ENCODE data around the gene OR5AU1.

The OR5AU1 gene

DNA sequence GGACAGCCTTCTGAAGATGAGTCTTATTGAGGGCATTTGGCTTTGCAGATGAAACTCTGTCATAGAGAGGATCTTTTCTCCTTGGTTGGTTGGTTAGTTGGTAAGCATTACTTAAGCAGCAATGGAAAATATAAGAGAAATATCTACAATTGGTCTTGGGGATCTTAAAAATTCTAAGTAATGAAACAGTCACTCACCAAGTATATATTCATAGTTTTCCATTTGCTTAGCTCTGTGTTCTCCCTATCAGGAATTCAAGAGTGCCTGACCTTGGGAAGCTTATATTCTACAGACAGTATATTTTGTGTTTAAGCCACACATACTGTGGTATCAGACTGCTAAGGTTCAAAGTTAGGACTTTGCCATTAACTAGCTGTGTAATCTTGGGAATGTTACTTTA lies at the start of gene OR5AU1:
Gene OR5AU1 (minus strand): TSS at position 101 of the 400 bp plus-strand sequence. CDS start 191 bp downstream, outside the sequence.
- DNase-seq (ENCODE audit: low read depth) = no peak
- TF ChIP-seq, protein P1, sequence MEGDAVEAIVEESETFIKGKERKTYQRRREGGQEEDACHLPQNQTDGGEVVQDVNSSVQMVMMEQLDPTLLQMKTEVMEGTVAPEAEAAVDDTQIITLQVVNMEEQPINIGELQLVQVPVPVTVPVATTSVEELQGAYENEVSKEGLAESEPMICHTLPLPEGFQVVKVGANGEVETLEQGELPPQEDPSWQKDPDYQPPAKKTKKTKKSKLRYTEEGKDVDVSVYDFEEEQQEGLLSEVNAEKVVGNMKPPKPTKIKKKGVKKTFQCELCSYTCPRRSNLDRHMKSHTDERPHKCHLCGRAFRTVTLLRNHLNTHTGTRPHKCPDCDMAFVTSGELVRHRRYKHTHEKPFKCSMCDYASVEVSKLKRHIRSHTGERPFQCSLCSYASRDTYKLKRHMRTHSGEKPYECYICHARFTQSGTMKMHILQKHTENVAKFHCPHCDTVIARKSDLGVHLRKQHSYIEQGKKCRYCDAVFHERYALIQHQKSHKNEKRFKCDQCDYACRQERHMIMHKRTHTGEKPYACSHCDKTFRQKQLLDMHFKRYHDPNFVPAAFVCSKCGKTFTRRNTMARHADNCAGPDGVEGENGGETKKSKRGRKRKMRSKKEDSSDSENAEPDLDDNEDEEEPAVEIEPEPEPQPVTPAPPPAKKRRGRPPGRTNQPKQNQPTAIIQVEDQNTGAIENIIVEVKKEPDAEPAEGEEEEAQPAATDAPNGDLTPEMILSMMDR (conservative IDR thresholded peaks at IDR 0.05; ENCODE audit: low read depth, low read length) = no peak
- H3K4me3 ChIP-seq (ENCODE audit: low read length) = no peak within 1 kb of the TSS

DNA sequence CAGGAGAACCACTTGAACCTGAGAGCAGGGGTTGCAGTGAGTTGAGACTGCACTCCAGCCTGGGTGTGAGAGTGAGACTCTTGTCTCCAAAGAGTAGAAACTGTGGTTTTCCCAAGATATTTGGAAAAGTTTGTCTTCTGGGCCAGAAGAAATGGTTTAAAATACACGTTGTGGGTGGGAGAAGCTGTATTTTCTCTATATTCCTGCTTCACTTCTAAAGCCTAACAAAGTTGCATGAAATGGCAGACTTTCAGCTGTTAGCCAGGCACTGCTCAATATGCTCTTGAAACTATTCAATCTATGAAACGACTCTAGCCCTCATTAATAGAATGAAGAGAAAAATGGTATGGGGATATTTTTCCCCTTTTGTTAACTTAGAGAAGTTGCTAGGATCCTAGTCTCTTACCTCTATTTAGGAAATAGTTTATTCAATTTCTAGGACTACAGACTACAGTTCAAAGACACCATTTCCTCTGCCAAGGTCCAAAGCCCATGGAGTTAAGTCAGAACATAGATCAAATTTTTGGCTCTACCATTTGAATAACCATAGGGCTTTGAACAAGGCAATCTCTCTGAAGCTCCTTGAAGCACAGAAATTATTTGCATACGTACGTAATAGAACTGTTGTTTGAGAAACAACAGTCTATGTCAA lies 49.3 kb upstream of the OR5AU1 start:
- DNase-seq (ENCODE audit: low read depth) = no peak
- TF ChIP-seq, protein P1 (conservative IDR thresholded peaks at IDR 0.05; ENCODE audit: low read depth, low read length) = no peak
- H3K4me3 ChIP-seq (ENCODE audit: low read length) = no peak overlapping the region

DNA sequence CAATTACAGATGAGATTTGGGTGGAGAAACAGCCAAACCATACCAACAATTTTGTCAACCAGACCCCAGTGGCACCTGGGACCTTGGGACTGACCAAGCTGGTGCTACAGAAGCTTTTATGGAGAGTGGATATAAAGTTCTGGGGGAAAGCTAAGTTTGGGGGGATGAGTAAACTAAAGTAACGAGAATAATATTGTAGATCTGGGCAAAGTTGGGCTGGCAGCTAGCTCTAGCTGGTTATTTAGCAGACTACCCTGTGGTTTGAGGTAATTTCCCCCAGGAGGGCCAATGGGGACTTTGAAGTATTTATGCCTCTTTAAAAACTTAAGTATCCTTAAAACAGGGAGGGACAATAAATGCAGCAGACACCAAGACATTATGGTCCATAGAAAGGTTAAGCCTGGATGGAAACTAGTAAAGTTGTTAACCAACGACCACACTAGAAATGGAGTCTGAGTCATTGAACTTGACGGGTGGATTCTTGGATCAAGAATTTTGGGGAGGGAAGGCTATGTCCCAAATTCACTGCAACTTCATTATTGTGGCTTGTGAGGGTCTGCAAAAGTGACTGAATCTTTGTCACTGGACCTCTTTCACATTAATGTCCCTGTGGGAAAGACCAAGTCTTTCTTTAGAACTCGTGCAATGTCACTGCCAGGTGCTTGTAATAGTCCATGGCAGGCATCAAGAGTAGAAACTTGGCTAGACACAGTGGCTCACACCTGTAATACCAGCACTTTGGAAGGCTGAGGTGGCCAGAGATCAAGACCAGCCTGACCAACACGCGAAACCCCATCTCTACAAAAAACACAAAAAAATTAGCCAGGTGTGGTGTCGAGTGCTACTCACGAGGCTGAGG lies 48.5 kb upstream of the OR5AU1 start:
- H3K4me3 ChIP-seq (ENCODE audit: low read length) = no peak overlapping the region
- TF ChIP-seq, protein P1 (conservative IDR thresholded peaks at IDR 0.05; ENCODE audit: low read depth, low read length) = no peak
- no peak for DNase-seq (ENCODE audit: low read depth)

GRCh38 chr14:21203470-21204166 lies 47.8 kb upstream of the OR5AU1 start:
- H3K4me3 ChIP-seq (ENCODE audit: low read length) = no peak overlapping the region
- TF ChIP-seq, protein P1 (conservative IDR thresholded peaks at IDR 0.05; ENCODE audit: low read depth, low read length) = no peak
- no peak for DNase-seq (ENCODE audit: low read depth)

DNA sequence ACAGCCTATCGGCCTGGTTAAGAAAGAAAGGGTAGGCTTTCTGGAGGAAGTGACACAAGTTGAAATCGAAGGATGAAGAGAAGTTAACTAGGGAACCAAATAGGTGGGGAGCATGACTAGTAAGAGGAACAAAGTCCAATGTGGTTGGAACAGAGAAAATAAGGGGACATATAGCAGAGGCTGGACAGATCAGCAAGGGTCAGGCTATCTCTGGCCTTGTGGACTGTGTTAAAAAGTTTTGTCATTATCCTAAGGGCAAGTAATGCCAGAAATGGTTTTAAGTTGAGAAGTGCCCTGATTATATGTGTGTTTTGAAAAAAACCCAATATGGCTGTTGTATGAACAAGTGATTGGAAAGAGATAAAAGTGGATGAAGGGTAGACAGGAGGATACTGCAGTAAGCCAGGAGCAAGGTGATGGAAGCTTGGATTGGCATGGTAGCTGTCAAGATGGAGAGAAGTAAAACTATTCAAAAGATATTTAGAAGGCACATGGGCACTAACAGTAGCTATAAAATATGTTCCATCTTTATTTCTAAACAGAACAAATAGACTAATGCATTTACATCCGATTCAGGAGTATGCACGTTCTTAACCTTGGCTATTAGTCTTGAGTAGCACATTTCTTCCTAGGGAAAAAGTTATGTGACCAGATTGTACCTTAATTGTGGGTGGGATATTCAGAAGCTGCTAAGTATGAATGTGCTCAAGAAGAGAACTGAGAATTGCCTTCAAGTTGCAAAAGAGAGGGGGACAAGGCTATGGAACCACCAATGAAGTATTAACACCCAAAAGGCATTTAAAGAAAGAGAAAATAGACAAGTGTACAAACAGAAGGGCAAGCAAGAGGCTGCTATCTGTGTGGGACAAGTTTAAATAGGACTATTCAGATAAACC lies 46.8 kb upstream of the OR5AU1 start:
- TF ChIP-seq, protein P1 (conservative IDR thresholded peaks at IDR 0.05; ENCODE audit: low read depth, low read length) = no peak
- no peak overlapping the region for H3K4me3 ChIP-seq (ENCODE audit: low read length)
- no peak for DNase-seq (ENCODE audit: low read depth)

GRCh38 chr14:21201732-21202462 lies 46.0 kb upstream of the OR5AU1 start:
- DNase-seq (ENCODE audit: low read depth) = no peak
- TF ChIP-seq, protein P1 (conservative IDR thresholded peaks at IDR 0.05; ENCODE audit: low read depth, low read length) = no peak

More at GRCh38 chr14:21201732-21202462, 46.0 kb upstream of the OR5AU1 start:
- H3K4me3 ChIP-seq (ENCODE audit: low read length) = no peak overlapping the region
